A673 (cell line): Measurements from ENCODE around the gene LRRFIP1. TPM values are rescaled to one million over a fixed set of nuclear protein-coding genes. Genes with fewer than 3 reads are reported as not detected.

ENCODE experiments used
- BruUV-seq: library from RNA; stranded (reverse); fragments of 400-500 nt; replicated peaks from 2 replicates; lab custom pipeline; 2021; lab: Mats Ljungman, UMichigan
- CTCF ChIA-PET: fragments of 300-600 bp; sonication (Branson Sonifier 250); formaldehyde crosslinking; loops from one replicate; lab custom pipeline; 2022; ENCODE audit warnings: antibody characterized with exemption; lab: Charles Lee
- POLR2A ChIA-PET: fragments of 300-600 bp; sonication (Branson Sonifier 250); formaldehyde crosslinking; loops from one replicate; lab custom pipeline; 2022; ENCODE audit warnings: antibody characterized with exemption; ENCODE audit not compliant: low non-redundant PET; lab: Charles Lee
- DNase-seq: peaks from one replicate; pipeline ENCODE4 v3.0.0-alpha.2; 2015; ENCODE audit warnings: low spot score
- H3K27ac ChIP-seq: fragments of 200-600 bp; sonication (generic); 2 replicates; pipeline ENCODE4 v1.5.1; 2016; ENCODE audit warnings: mixed run types, low read depth, mild to moderate bottlenecking, mixed read lengths, antibody characterized with exemption, low read length; ENCODE audit not compliant: poor library complexity, severe bottlenecking
- H3K27me3 ChIP-seq: fragments of 200-600 bp; sonication (generic); replicated peaks from 2 replicates; pipeline ENCODE4 v1.6.1; 2017; ENCODE audit warnings: mixed run types, low read depth, mild to moderate bottlenecking, mixed read lengths, antibody characterized with exemption, low read length; ENCODE audit not compliant: insufficient read depth, poor library complexity
- H3K36me3 ChIP-seq: fragments of 200-600 bp; sonication (generic); 2 replicates; pipeline ENCODE4 v1.6.1; 2016; ENCODE audit warnings: mixed run types, mild to moderate bottlenecking, mixed read lengths, antibody characterized with exemption, low read length; ENCODE audit not compliant: insufficient read depth, poor library complexity, severe bottlenecking
- H3K4me1 ChIP-seq: fragments of 200-600 bp; sonication (generic); 2 replicates; pipeline ENCODE4 v1.6.1; 2017; ENCODE audit warnings: mixed run types, mild to moderate bottlenecking, mixed read lengths, antibody characterized with exemption, low read length; ENCODE audit not compliant: insufficient read depth, poor library complexity, severe bottlenecking
- H3K4me3 ChIP-seq: fragments of 200-600 bp; sonication (generic); 2 replicates; pipeline ENCODE4 v1.5.1; 2016; ENCODE audit warnings: low read depth, mixed run types, mild to moderate bottlenecking, mixed read lengths, low read length; ENCODE audit not compliant: poor library complexity, severe bottlenecking
- H3K9me3 ChIP-seq: fragments of 200-600 bp; sonication (generic); 2 replicates; pipeline ENCODE4 v1.6.1; 2016; ENCODE audit warnings: mixed run types, low read depth, mild to moderate bottlenecking, mixed read lengths, antibody characterized with exemption, low read length; ENCODE audit not compliant: poor library complexity, severe bottlenecking
- CTCF ChIP-seq: fragments of 300-800, 200-600 bp; sonication (generic); conservative IDR thresholded peaks from 2 replicates; pipeline ENCODE4 v1.5.1; 2017; ENCODE audit warnings: low read depth, mild to moderate bottlenecking, antibody characterized with exemption, low read length, moderate library complexity, mixed read lengths
- EZH2 ChIP-seq: fragments of 200-600 bp; sonication (generic); IDR thresholded peaks from 2 replicates; pipeline ENCODE4 v1.6.1; 2017; ENCODE audit warnings: borderline replicate concordance, low read depth, mild to moderate bottlenecking, mixed read lengths, antibody characterized with exemption, low read length; ENCODE audit not compliant: poor library complexity, severe bottlenecking
- intact Hi-C: fragments of 100-400 bp; cut with micrococcal nuclease; formaldehyde crosslinking; loops from one replicate; pipeline ENCODE4 v1.10.0; 2022; ENCODE audit not compliant: unreplicated experiment
- total RNA-seq: library from RNA; stranded (reverse); gene quantifications from 2 replicates; pipeline ENCODE4 v1.2.3, GENCODE V29; 2021

LRRFIP1 gene
- total RNA-seq, 1 experiment from 2014 or later: 69.3 TPM

- H3K36me3 ChIP-seq: no peaks in the 10 kb centered on the region
- H3K27me3 ChIP-seq: no peaks in the 10 kb centered on the region
- intact Hi-C loops: no loop called here
- POLR2A ChIA-PET: no interaction called here
- H3K27ac ChIP-seq: no peak overlapping the region
- no peak for TF ChIP-seq EZH2
- TF ChIP-seq CTCF: no peak
- BruUV-seq: no TSS peak
- H3K4me3 ChIP-seq: no peak overlapping the region
- CTCF ChIA-PET: no interaction called here
- H3K9me3 ChIP-seq: no peaks in the 10 kb centered on the region
- H3K4me1 ChIP-seq: peaks cover 23% of the 10 kb centered on the region
- no peak for DNase-seq
These were observed 30.7 kb upstream of the LRRFIP1 start for GRCh38 chr2:237596520-237597195.

DNA sequence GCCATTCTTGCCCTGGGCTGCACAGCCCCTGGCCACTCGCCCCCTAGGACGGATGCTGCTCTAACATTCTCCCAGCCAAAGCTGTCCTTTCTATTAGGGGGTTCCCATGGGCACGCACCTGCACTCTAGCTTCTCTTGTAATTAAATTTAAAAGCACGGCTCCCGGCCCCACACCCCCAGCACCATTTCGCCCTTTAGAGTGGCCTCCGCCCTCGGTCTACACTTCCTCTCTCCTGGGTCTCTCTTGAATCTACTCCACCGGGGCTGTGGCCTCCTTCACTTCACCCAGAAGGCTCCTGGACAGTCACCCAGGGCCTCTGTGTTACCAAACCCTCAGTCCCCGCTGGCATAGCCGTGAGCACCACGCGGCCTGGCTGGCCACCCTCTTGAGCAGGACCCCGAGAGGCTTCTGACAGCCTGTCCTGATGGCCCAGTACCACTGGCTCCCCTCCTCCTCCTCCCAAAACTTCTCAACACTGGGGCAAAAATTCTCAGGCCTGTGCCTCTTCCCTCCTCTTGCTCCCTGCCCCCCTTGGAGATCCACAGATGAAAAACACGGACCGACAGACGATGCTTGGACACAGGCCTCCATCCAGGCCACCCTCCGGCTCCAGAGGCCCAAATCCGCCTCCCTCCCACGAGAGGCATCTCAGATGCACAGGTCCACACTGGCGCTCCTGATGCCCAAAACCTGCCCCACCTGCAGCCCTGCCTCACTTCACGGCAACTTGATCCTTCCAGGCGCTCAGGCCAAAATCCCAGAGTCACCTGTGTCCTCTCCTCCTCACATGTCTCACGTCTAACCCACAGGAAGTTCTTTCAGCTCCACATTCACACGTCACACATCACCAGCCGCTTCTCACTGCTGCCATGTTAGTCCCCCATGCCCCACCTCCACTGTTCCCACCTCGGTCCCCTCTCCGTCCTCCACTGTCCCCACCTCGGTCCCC, 29.9 kb upstream of the LRRFIP1 start:
- intact Hi-C loops: no loop called here
- CTCF ChIA-PET: no interaction called here
- H3K4me1 ChIP-seq: peaks cover 23% of the 10 kb centered on the region

More for the DNA sequence above, 29.9 kb upstream of the LRRFIP1 start:
- H3K9me3 ChIP-seq: no peaks in the 10 kb centered on the region
- H3K27ac ChIP-seq: no peak overlapping the region
- H3K36me3 ChIP-seq: no peaks in the 10 kb centered on the region
- H3K27me3 ChIP-seq: no peaks in the 10 kb centered on the region
- no peak for TF ChIP-seq EZH2
- TF ChIP-seq CTCF: no peak
- no TSS peak for BruUV-seq
- DNase-seq: no peak
- H3K4me3 ChIP-seq: no peak overlapping the region
- POLR2A ChIA-PET: no interaction called here
